ENCODE data around the gene HPCA. TPM values are rescaled to one million over a fixed set of nuclear protein-coding genes. Genes with fewer than 3 reads are reported as not detected.

HPCA gene
- total RNA-seq, 1 donor, result not detected

DNA sequence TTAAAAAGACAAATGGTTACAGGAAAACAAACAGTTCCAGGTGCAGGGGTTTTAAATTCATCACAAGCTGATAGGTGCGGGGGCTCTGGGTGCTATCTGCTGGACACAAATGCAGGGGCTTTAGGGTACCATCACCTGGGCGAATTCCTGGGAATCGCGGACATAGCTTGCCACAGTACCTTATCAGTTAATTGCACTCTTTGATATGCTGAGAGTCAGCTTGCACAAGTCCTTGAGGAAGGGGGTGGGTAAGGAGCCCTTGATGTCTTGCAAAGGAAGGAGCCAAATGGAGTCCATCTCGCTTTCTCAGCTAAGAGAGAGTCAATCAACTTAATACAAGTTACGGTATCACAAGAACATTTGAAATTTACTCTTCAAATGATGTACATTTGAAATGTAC is 40.3 kb downstream of the HPCA start:
- H3K4me3 ChIP-seq (ENCODE audit: low read depth, low read length), result no peak overlapping the region
- TF ChIP-seq CTCF (IDR thresholded peaks at IDR 0.05; ENCODE audit: insufficient read depth, low read length), result no peak

DNA sequence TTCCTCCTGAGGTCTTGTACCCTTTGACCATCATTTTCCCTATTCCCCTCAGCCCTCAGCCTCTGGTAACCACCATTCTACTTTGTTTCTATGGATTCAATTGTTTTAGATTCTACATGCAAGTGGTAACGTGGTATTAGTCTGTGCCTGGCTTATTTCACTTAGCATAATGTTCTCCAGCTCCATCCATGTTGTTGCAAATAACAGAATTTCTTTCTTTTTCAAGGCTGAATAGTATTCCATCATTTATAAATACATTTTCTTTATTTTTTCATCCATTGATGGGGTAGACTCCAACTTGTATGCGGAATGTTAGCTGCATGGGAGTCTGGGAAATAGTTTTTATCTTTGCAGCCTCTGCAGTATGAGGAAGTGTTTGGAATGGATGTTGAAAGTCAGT is 41.1 kb downstream of the HPCA start:
- no peak for DNase-seq (ENCODE audit: low read depth)
- H3K4me3 ChIP-seq (ENCODE audit: low read depth, low read length), result no peak overlapping the region
- no peak for TF ChIP-seq CTCF (IDR thresholded peaks at IDR 0.05; ENCODE audit: insufficient read depth, low read length)

More for the DNA sequence above, 40.3 kb downstream of the HPCA start:
- DNase-seq (ENCODE audit: low read depth), result no peak

DNA sequence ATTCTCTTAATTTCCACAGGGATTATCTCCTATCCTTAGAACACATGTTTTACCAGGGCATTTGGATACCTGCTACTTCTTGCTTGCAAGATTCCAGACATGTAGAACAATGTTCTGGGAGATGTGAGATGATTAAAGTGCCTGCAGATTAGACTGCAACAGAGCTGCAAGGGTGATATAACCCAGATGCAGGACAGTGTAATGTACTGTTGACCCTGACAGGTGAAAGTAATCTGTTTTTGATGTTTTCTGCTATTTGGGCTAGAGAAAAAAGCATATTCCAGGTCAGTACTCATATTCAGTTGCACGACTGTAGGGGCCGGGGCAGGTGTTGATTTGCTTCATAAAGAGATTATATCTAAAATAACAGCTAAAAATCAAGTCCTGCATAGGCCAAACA is 42.0 kb downstream of the HPCA start:
- no peak for DNase-seq (ENCODE audit: low read depth)
- TF ChIP-seq CTCF (IDR thresholded peaks at IDR 0.05; ENCODE audit: insufficient read depth, low read length), result no peak
- H3K4me3 ChIP-seq (ENCODE audit: low read depth, low read length), result no peak overlapping the region

- no peak for DNase-seq (ENCODE audit: low read depth)
- no peak for TF ChIP-seq CTCF (IDR thresholded peaks at IDR 0.05; ENCODE audit: insufficient read depth, low read length)
- no peak overlapping the region for H3K4me3 ChIP-seq (ENCODE audit: low read depth, low read length)
Observed at GRCh38 chr1:32928715-32929114, 42.4 kb downstream of the HPCA start.

DNA sequence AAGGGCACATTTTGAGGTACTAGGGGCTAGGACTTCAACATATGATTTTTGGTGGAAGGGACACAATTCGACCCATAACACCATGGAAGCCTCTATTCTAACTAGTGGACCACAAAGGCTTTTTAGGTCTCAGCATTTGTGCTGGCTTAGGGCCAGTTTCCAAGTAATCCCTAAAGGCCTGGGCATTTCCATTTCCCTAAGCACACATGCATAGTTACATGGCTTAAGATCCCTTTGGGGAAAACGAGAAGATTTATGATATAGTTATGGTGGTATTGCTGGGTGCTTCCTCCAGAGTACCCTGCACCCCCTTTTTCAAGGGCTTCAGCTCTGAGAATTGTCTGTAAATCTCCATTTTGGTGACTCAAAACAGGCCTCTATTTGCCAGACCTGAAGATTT is 43.1 kb downstream of the HPCA start:
- no peak for TF ChIP-seq CTCF (IDR thresholded peaks at IDR 0.05; ENCODE audit: insufficient read depth, low read length)
- no peak for DNase-seq (ENCODE audit: low read depth)
- H3K4me3 ChIP-seq (ENCODE audit: low read depth, low read length), result no peak overlapping the region

GRCh38 chr1:32931760-32932159 is 45.5 kb downstream of the HPCA start:
- H3K4me3 ChIP-seq (ENCODE audit: low read depth, low read length), result no peak overlapping the region
- no peak for DNase-seq (ENCODE audit: low read depth)
- TF ChIP-seq CTCF (IDR thresholded peaks at IDR 0.05; ENCODE audit: insufficient read depth, low read length), result no peak

- peak; percentile 59 for DNase-seq (ENCODE audit: low read depth)
- no peak overlapping the region for H3K4me3 ChIP-seq (ENCODE audit: low read depth, low read length)
- TF ChIP-seq CTCF (IDR thresholded peaks at IDR 0.05; ENCODE audit: insufficient read depth, low read length), result no peak
Observed at GRCh38 chr1:32933742-32934322, 47.5 kb downstream of the HPCA start.
